ENCODE data around the gene OTULIN.

Gene OTULIN

GRCh38 chr5:14734396-14734795 lies 69.9 kb downstream of the OTULIN start:
- no peaks in the 10 kb centered on the region for H3K9me3 ChIP-seq (ENCODE audit: insufficient read depth, low read depth, low read length)
- H3K4me2 ChIP-seq (ENCODE audit: low read depth, low read length, poor library complexity, severe bottlenecking): no peak overlapping the region
- H2AFZ ChIP-seq (ENCODE audit: low read length): no peak overlapping the region
- H3F3A ChIP-seq (ENCODE audit: low read depth): no peaks in the 10 kb centered on the region
- H3K27me3 ChIP-seq (ENCODE audit: insufficient read depth, low read length, poor library complexity, severe bottlenecking): no peaks in the 10 kb centered on the region
- H4K20me1 ChIP-seq (ENCODE audit: insufficient read depth, low read length, poor library complexity, severe bottlenecking): no peaks in the 10 kb centered on the region
- H3K79me2 ChIP-seq (ENCODE audit: insufficient read depth, low read length): no peaks in the 10 kb centered on the region
- peaks cover 28% of the 10 kb centered on the region; the same call in 1 of the 2 replicates for H3K36me3 ChIP-seq (ENCODE audit: insufficient read depth, low read length)
- TF ChIP-seq CTCF (conservative IDR thresholded peaks at IDR 0.05; ENCODE audit: low read length) (no peak), EZH2phosphoT487 (IDR thresholded peaks at IDR 0.05; ENCODE audit: borderline replicate concordance) (no peak)
- no peaks in the 10 kb centered on the region for H3K9me2 ChIP-seq (replicated peaks; ENCODE audit: low read depth, low read length)
- H3K4me1 ChIP-seq (ENCODE audit: insufficient read depth, low read length, poor library complexity, severe bottlenecking): no peaks in the 10 kb centered on the region
- H3K9ac ChIP-seq (ENCODE audit: low read depth, low read length, poor library complexity, severe bottlenecking): no peak overlapping the region
- no peak overlapping the region for H3K4me3 ChIP-seq (ENCODE audit: low read length, poor library complexity, severe bottlenecking)

GRCh38 chr5:14735944-14736343 lies 71.4 kb downstream of the OTULIN start:
- H3K79me2 ChIP-seq (ENCODE audit: insufficient read depth, low read length): no peaks in the 10 kb centered on the region
- peaks cover 44% of the 10 kb centered on the region; the same call in 1 of the 2 replicates for H3K36me3 ChIP-seq (ENCODE audit: insufficient read depth, low read length)
- no peak overlapping the region for H2AFZ ChIP-seq (ENCODE audit: low read length)
- no peaks in the 10 kb centered on the region for H3K4me1 ChIP-seq (ENCODE audit: insufficient read depth, low read length, poor library complexity, severe bottlenecking)
- H4K20me1 ChIP-seq (ENCODE audit: insufficient read depth, low read length, poor library complexity, severe bottlenecking): no peaks in the 10 kb centered on the region
- H3K9ac ChIP-seq (ENCODE audit: low read depth, low read length, poor library complexity, severe bottlenecking): no peak overlapping the region
- no peak for TF ChIP-seq EZH2phosphoT487 (IDR thresholded peaks at IDR 0.05; ENCODE audit: borderline replicate concordance)
- no peak for TF ChIP-seq CTCF (conservative IDR thresholded peaks at IDR 0.05; ENCODE audit: low read length)
- no peaks in the 10 kb centered on the region for H3K9me2 ChIP-seq (replicated peaks; ENCODE audit: low read depth, low read length)
- H3F3A ChIP-seq (ENCODE audit: low read depth): no peaks in the 10 kb centered on the region
- no peaks in the 10 kb centered on the region for H3K27me3 ChIP-seq (ENCODE audit: insufficient read depth, low read length, poor library complexity, severe bottlenecking)
- no peak overlapping the region for H3K4me2 ChIP-seq (ENCODE audit: low read depth, low read length, poor library complexity, severe bottlenecking)
- no peak overlapping the region for H3K4me3 ChIP-seq (ENCODE audit: low read length, poor library complexity, severe bottlenecking)
- H3K9me3 ChIP-seq (ENCODE audit: insufficient read depth, low read depth, low read length): no peaks in the 10 kb centered on the region

- H3K79me2 ChIP-seq (ENCODE audit: insufficient read depth, low read length): no peaks in the 10 kb centered on the region
- no peak overlapping the region for H3K4me3 ChIP-seq (ENCODE audit: low read length, poor library complexity, severe bottlenecking)
- H3K9me3 ChIP-seq (ENCODE audit: insufficient read depth, low read depth, low read length): no peaks in the 10 kb centered on the region
- H2AFZ ChIP-seq (ENCODE audit: low read length): no peak overlapping the region
- H4K20me1 ChIP-seq (ENCODE audit: insufficient read depth, low read length, poor library complexity, severe bottlenecking): no peaks in the 10 kb centered on the region
- no peaks in the 10 kb centered on the region for H3K4me1 ChIP-seq (ENCODE audit: insufficient read depth, low read length, poor library complexity, severe bottlenecking)
- H3F3A ChIP-seq (ENCODE audit: low read depth): no peaks in the 10 kb centered on the region
- no peak overlapping the region for H3K9ac ChIP-seq (ENCODE audit: low read depth, low read length, poor library complexity, severe bottlenecking)
- peaks cover 45% of the 10 kb centered on the region; the same call in 1 of the 2 replicates for H3K36me3 ChIP-seq (ENCODE audit: insufficient read depth, low read length)
- H3K27me3 ChIP-seq (ENCODE audit: insufficient read depth, low read length, poor library complexity, severe bottlenecking): no peaks in the 10 kb centered on the region
- no peak for TF ChIP-seq EZH2phosphoT487 (IDR thresholded peaks at IDR 0.05; ENCODE audit: borderline replicate concordance)
- no peak for TF ChIP-seq CTCF (conservative IDR thresholded peaks at IDR 0.05; ENCODE audit: low read length)
- no peaks in the 10 kb centered on the region for H3K9me2 ChIP-seq (replicated peaks; ENCODE audit: low read depth, low read length)
- no peak overlapping the region for H3K4me2 ChIP-seq (ENCODE audit: low read depth, low read length, poor library complexity, severe bottlenecking)
These were observed 72.8 kb downstream of the OTULIN start for GRCh38 chr5:14737291-14737690.
